GM12892 (cell line): Measurements from ENCODE around the gene SLC5A6.

ENCODE experiments used
- POLR2A ChIP-seq: IDR thresholded peaks from 2 replicates; pipeline ENCODE4 v1.6.1; 2011; ENCODE audit warnings: low read depth, low read length, control low read depth
- POLR2AphosphoS5 ChIP-seq: IDR thresholded peaks from 2 replicates; pipeline ENCODE4 v1.6.1; 2011; ENCODE audit warnings: low read depth, low read length, control low read depth
- TAF1 ChIP-seq: IDR thresholded peaks from 2 replicates; pipeline ENCODE4 v1.6.1; 2011; ENCODE audit warnings: low read depth, mild to moderate bottlenecking, control low read depth, low read length, borderline replicate concordance

DNA sequence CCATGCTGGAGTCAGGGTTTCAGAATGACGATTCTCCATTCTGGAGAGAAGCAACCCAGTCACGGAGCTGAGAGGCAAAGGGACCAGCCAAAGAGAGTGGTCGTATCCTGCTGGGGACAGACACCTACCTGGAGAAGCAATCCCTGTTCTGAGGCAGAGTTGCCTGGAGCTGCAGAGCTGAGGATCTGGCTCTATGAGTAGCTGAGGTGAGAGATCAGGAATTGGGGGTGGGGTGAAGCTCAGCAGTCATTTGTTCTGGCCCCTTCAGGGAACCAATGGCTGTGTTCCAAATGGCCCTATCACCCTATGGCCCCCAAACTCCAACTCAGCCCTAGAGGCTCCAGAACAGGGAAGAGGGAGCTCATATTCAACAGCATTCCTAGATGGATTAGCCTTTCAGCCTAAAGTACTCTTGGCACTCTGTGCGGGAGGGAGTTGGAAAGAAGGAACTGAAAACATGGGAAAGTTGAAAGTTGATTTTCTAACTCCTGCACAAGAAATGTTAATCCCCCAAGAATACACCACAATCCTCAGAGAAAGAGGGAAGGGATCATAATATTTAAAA, 3.5 kb downstream of the SLC5A6 start:
- TF ChIP-seq POLR2A (no peak), TAF1 (no peak), POLR2AphosphoS5 (no peak)
